CD14-positive monocyte (primary cell): Measurements from ENCODE around the gene ECHDC3. TPM values are rescaled to one million over a fixed set of nuclear protein-coding genes. Genes with fewer than 3 reads are reported as not detected.

ENCODE experiments used
- DNase-seq, 3 donors: peaks; one replicate each; pipeline ENCODE4 v3.0.0-alpha.2; 2011 to 2022
- H2AFZ ChIP-seq: 2 replicates; pipeline ENCODE4 v1.6.0; 2012; ENCODE audit warnings: mild to moderate bottlenecking, low read depth, low read length, inconsistent platforms; ENCODE audit not compliant: insufficient read depth, poor library complexity, severe bottlenecking
- H3K27ac ChIP-seq, 2 donors: 1 replicate in 1 of 2; 2 replicates in 1 of 2; pipeline ENCODE4 v1.5.1; 2012 to 2013; ENCODE audit warnings: low read length in 2 of 2, control low read depth in 1 of 2, inconsistent platforms in 1 of 2, low read depth in 1 of 2, mild to moderate bottlenecking in 1 of 2
- H3K27me3 ChIP-seq, 2 donors: one replicate each; pipeline versions ENCODE4 v1.6.0 to v1.6.1; 2011 to 2013; ENCODE audit warnings: low read length in 2 of 2; ENCODE audit not compliant: control insufficient read depth in 2 of 2, insufficient read depth in 2 of 2
- H3K36me3 ChIP-seq, 2 donors: replicated peaks in 1 of 2; 1 replicate in 1 of 2; 2 replicates in 1 of 2; pipeline versions ENCODE4 v1.5.1 to v1.6.1; 2012 to 2013; ENCODE audit warnings: low read length in 2 of 2, control low read depth in 1 of 2, inconsistent platforms in 1 of 2, mild to moderate bottlenecking in 1 of 2; ENCODE audit not compliant: insufficient read depth in 2 of 2, control insufficient read depth in 1 of 2
- H3K4me1 ChIP-seq, 2 donors: 1 replicate in 1 of 2; 2 replicates in 1 of 2; pipeline versions ENCODE4 v1.5.1 to v1.6.1; 2012 to 2013; ENCODE audit warnings: low read length in 2 of 2, control low read depth in 1 of 2, inconsistent platforms in 1 of 2, mild to moderate bottlenecking in 1 of 2, moderate library complexity in 1 of 2; ENCODE audit not compliant: insufficient read depth in 2 of 2, control insufficient read depth in 1 of 2
- H3K4me2 ChIP-seq: replicated peaks from 2 replicates; pipeline ENCODE3; 2012; ENCODE audit warnings: low read length, moderate library complexity, mild to moderate bottlenecking; ENCODE audit not compliant: poor library complexity, severe bottlenecking; ENCODE audit errors: extremely low read depth
- H3K4me3 ChIP-seq, 3 experiments: fragments of 200-600 bp in 1 of 3; sonication (generic) in 1 of 3; replicated peaks in 1 of 3; 1 replicate in 2 of 3; 2 replicates in 1 of 3; pipeline ENCODE4 v1.5.1; 2011 to 2013; ENCODE audit warnings: low read length in 3 of 3, mild to moderate bottlenecking in 3 of 3, control low read depth in 2 of 3, low read depth in 2 of 3, inconsistent platforms in 1 of 3, moderate library complexity in 1 of 3
- H3K79me2 ChIP-seq: 2 replicates; pipeline ENCODE4 v1.6.0; 2012; ENCODE audit warnings: mild to moderate bottlenecking, control low read depth, inconsistent platforms, low read length, moderate library complexity; ENCODE audit not compliant: insufficient read depth
- H3K9ac ChIP-seq: 2 replicates; pipeline ENCODE4 v1.6.0; 2017; ENCODE audit warnings: low read length, mild to moderate bottlenecking; ENCODE audit not compliant: insufficient read depth, poor library complexity, severe bottlenecking
- H3K9me3 ChIP-seq, 2 donors: replicated peaks in 1 of 2; 1 replicate in 1 of 2; 2 replicates in 1 of 2; pipeline versions ENCODE4 v1.5.1 to v1.6.1; 2012 to 2013; ENCODE audit warnings: low read length in 2 of 2, control low read depth in 1 of 2; ENCODE audit not compliant: control insufficient read depth in 1 of 2, insufficient read depth in 1 of 2
- H4K20me1 ChIP-seq: 2 replicates; pipeline ENCODE4 v1.6.0; 2012; ENCODE audit warnings: mild to moderate bottlenecking, low read length, control low read depth, moderate library complexity; ENCODE audit not compliant: insufficient read depth
- H3K27ac Mint-ChIP-seq, 7 donors: one replicate each; pipeline ENCODE4 v1.8.0; 2020; ENCODE audit warnings: mild to moderate bottlenecking in 7 of 7, mixed read lengths in 7 of 7, moderate library complexity in 6 of 7, inconsistent platforms in 2 of 7
- H3K27me3 Mint-ChIP-seq, 3 donors: one replicate each; pipeline ENCODE4 v1.8.0; 2021 to 2022; ENCODE audit warnings: low read depth in 3 of 3, mild to moderate bottlenecking in 3 of 3, mixed read lengths in 3 of 3, moderate library complexity in 3 of 3, inconsistent platforms in 1 of 3
- H3K36me3 Mint-ChIP-seq, 2 donors: one replicate each; pipeline ENCODE4 v1.8.0; 2020; ENCODE audit warnings: mixed read lengths in 2 of 2, inconsistent platforms in 1 of 2, mild to moderate bottlenecking in 1 of 2
- H3K4me1 Mint-ChIP-seq: one replicate; pipeline ENCODE4 v1.8.0; 2020; ENCODE audit warnings: mild to moderate bottlenecking, mixed read lengths
- H3K4me3 Mint-ChIP-seq, 2 donors: one replicate each; pipeline ENCODE4 v1.8.0; 2020; ENCODE audit warnings: mild to moderate bottlenecking in 2 of 2, mixed read lengths in 2 of 2, moderate library complexity in 1 of 2
- H3K9me3 Mint-ChIP-seq, 7 donors: one replicate each; pipeline ENCODE4 v1.8.0; 2020 to 2022; ENCODE audit warnings: mixed read lengths in 7 of 7, mild to moderate bottlenecking in 6 of 7, moderate library complexity in 6 of 7, inconsistent platforms in 2 of 7
- WGBS: methylation state at CpG from one replicate; pipeline ENCODE4 v1.1.5; 2013; ENCODE audit warnings: missing lambda C conversion rate; ENCODE audit not compliant: insufficient coverage; 5-methylcytosine and 5-hydroxymethylcytosine counted together
- intact Hi-C, 2 donors: fragments of 100-400 bp; cut with micrococcal nuclease; formaldehyde crosslinking; loops; one replicate each; pipeline versions ENCODE4 v1.15.0 to v1.15.1; 2023
- polyA plus RNA-seq, 3 donors: library from polyadenylated mRNA; depleted of rRNA in 1 of 3; unstranded in 2 of 3; stranded (reverse) in 1 of 3; fragments of 300-500 nt in 2 of 3; fragments of >200 nt in 1 of 3; fragmentation: Illumina TruSeq in 2 of 3; gene quantifications; 1 replicate in 2 of 3; 2 replicates in 1 of 3; pipeline ENCODE4 v1.2.3, GENCODE V29; 2012 to 2021
- TF ChIP-seq, protein P1 (sequence below): fragments of 200-600 bp; IDR thresholded peaks from one replicate; pipeline ENCODE4 v1.8.0; 2022; ENCODE audit warnings: antibody characterized with exemption, mild to moderate bottlenecking

Gene ECHDC3
- polyA plus RNA-seq, 3 donors, result 9.2 to 10.6 (median 9.4) TPM

DNA sequence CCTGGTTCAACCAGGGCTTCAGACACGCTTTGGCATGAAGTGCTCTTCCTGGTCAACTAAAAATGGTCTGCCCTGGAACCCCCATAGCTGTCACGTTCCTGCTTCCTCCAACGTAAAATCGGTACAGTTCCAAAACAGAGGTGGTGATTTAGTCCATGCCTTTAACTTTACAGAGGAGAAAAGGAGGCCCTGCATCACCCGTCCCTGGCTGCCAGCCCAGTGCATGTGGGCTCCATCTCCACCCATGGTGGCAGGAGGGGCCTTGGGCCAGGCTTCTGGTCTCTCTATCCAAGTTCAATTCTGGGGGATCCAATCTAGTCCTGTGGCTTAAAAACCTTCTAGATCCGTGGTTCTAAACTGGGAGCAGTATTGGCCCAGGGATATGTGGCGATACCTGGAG lies 18.7 kb downstream of the ECHDC3 start:
- WGBS, result 64% methylated on average over 7 of the region's 7 CpGs
- H3K36me3 Mint-ChIP-seq, result peaks cover 56 to 73% of the 10 kb centered on the region in 2 donors
- no peak overlapping the region for H3K27ac Mint-ChIP-seq
- Histone ChIP-seq H2AFZ (no peak overlapping the region), H3K79me2 (no peaks in the 10 kb centered on the region), H3K9me3 (peaks cover 0 to 2% of the 10 kb centered on the region in 2 donors), H3K4me3 (no peak overlapping the region), H3K27me3 (no peaks in the 10 kb centered on the region), H4K20me1 (peaks cover 7% of the 10 kb centered on the region), H3K27ac (no peak overlapping the region), H3K4me1 (no peaks in the 10 kb centered on the region), H3K4me2 (no peak overlapping the region), H3K36me3 (peaks cover 2 to 65% of the 10 kb centered on the region in 2 donors), H3K9ac (no peak overlapping the region)
- peaks cover 0 to 9% (median 0%) of the 10 kb centered on the region in 7 donors for H3K9me3 Mint-ChIP-seq
- peaks cover 0 to 3% (median 0%) of the 10 kb centered on the region in 3 donors for H3K27me3 Mint-ChIP-seq
- peaks cover 4% of the 10 kb centered on the region for H3K4me1 Mint-ChIP-seq
- H3K4me3 Mint-ChIP-seq, result no peak overlapping the region
- TF ChIP-seq, protein P1, sequence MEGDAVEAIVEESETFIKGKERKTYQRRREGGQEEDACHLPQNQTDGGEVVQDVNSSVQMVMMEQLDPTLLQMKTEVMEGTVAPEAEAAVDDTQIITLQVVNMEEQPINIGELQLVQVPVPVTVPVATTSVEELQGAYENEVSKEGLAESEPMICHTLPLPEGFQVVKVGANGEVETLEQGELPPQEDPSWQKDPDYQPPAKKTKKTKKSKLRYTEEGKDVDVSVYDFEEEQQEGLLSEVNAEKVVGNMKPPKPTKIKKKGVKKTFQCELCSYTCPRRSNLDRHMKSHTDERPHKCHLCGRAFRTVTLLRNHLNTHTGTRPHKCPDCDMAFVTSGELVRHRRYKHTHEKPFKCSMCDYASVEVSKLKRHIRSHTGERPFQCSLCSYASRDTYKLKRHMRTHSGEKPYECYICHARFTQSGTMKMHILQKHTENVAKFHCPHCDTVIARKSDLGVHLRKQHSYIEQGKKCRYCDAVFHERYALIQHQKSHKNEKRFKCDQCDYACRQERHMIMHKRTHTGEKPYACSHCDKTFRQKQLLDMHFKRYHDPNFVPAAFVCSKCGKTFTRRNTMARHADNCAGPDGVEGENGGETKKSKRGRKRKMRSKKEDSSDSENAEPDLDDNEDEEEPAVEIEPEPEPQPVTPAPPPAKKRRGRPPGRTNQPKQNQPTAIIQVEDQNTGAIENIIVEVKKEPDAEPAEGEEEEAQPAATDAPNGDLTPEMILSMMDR, result no peak
- DNase-seq, result no peak
- intact Hi-C loops, result no loop called here

DNA sequence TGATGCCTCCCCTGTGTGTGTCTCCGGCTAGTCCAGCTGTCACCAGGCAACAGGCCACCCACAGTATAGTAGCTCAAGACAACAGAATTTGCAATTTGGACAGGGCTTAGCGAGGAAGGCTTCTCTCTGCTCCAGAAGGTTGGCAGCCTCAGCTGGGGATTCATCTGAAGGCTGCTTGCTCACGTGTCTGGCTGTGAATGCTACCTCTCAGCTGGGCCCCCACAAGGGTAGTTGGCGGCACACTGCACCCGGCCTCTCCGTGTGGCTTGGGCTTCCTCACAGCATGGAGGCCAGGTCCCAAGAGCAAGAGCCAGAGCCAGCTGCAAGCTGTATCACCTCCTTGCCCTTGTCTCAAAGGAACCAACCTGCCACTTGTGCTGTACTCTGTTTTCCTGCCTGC lies 19.2 kb downstream of the ECHDC3 start:
- H3K36me3 Mint-ChIP-seq, result peaks cover 50 to 68% of the 10 kb centered on the region in 2 donors
- Histone ChIP-seq H2AFZ (no peak overlapping the region), H3K27ac (no peak overlapping the region), H4K20me1 (peaks cover 7% of the 10 kb centered on the region), H3K27me3 (no peaks in the 10 kb centered on the region), H3K4me3 (no peak overlapping the region), H3K79me2 (no peaks in the 10 kb centered on the region), H3K36me3 (peaks cover 2 to 59% of the 10 kb centered on the region in 2 donors), H3K4me1 (no peaks in the 10 kb centered on the region), H3K9ac (no peak overlapping the region), H3K4me2 (no peak overlapping the region), H3K9me3 (peaks cover 0 to 2% of the 10 kb centered on the region in 2 donors)
- H3K27me3 Mint-ChIP-seq, result peaks cover 0 to 3% (median 0%) of the 10 kb centered on the region in 3 donors
- H3K9me3 Mint-ChIP-seq, result peaks cover 0 to 9% (median 0%) of the 10 kb centered on the region in 7 donors
- H3K4me1 Mint-ChIP-seq, result peaks cover 4% of the 10 kb centered on the region
- TF ChIP-seq, protein P1, result no peak
- 100% methylated on average over 6 of the region's 6 CpGs for WGBS
- no peak overlapping the region for H3K4me3 Mint-ChIP-seq
- intact Hi-C loops, result no loop called here
- no peak overlapping the region for H3K27ac Mint-ChIP-seq
- DNase-seq, result no peak
